ENCODE data around the gene ATP13A3. TPM values are rescaled to one million over a fixed set of nuclear protein-coding genes. Genes with fewer than 3 reads are reported as not detected.

Gene ATP13A3
- total RNA-seq, 2 donors from 2014 or later = 97.7 to 121 TPM

GRCh38 chr3:194364652-194365434, 122.0 kb downstream of the ATP13A3 start:
- no peak for DNase-seq
- no peaks in the 10 kb centered on the region for H3K36me3 Mint-ChIP-seq (ENCODE audit: insufficient read depth in 2 of 2)
- ATAC-seq (replicated peaks in 1 of 2) = no peak
- H3K27ac Mint-ChIP-seq = no peak overlapping the region
- H3K27me3 Mint-ChIP-seq (ENCODE audit: low read depth) = peaks cover 20% of the 10 kb centered on the region
- no peaks in the 10 kb centered on the region for H3K9me3 Mint-ChIP-seq
- no peak overlapping the region for H3K4me3 Mint-ChIP-seq
- no peaks in the 10 kb centered on the region for H3K4me1 Mint-ChIP-seq (ENCODE audit: low read depth)

GRCh38 chr3:194364314-194364651, 122.5 kb downstream of the ATP13A3 start:
- no peak for ATAC-seq (replicated peaks in 1 of 2)
- Mint-ChIP-seq H3K9me3 (no peaks in the 10 kb centered on the region), H3K27me3 (ENCODE audit: low read depth) (peaks cover 17% of the 10 kb centered on the region), H3K4me3 (no peak overlapping the region), H3K4me1 (ENCODE audit: low read depth) (no peaks in the 10 kb centered on the region), H3K36me3 (ENCODE audit: insufficient read depth in 2 of 2) (no peaks in the 10 kb centered on the region), H3K27ac (no peak overlapping the region)
- DNase-seq = no peak

- Mint-ChIP-seq H3K36me3 (ENCODE audit: insufficient read depth in 2 of 2) (no peaks in the 10 kb centered on the region), H3K27ac (no peak overlapping the region), H3K4me1 (ENCODE audit: low read depth) (no peaks in the 10 kb centered on the region), H3K9me3 (no peaks in the 10 kb centered on the region), H3K27me3 (ENCODE audit: low read depth) (no peaks in the 10 kb centered on the region), H3K4me3 (no peak overlapping the region)
- ATAC-seq (replicated peaks in 1 of 2) (no peak), DNase-seq (no peak)
Measured at GRCh38 chr3:194360568-194360967, 126.2 kb downstream of the ATP13A3 start.

GRCh38 chr3:194357681-194358080, 129.1 kb downstream of the ATP13A3 start:
- DNase-seq (no peak), ATAC-seq (replicated peaks in 1 of 2) (no peak)
- Mint-ChIP-seq H3K36me3 (ENCODE audit: insufficient read depth in 2 of 2) (no peaks in the 10 kb centered on the region), H3K4me3 (no peak overlapping the region), H3K9me3 (no peaks in the 10 kb centered on the region), H3K27me3 (ENCODE audit: low read depth) (no peaks in the 10 kb centered on the region), H3K27ac (no peak overlapping the region), H3K4me1 (ENCODE audit: low read depth) (no peaks in the 10 kb centered on the region)

GRCh38 chr3:194355379-194355778, 131.4 kb downstream of the ATP13A3 start:
- DNase-seq (no peak), ATAC-seq (replicated peaks in 1 of 2) (no peak)
- no peak overlapping the region for H3K4me3 Mint-ChIP-seq
- H3K27ac Mint-ChIP-seq = no peak overlapping the region
- H3K9me3 Mint-ChIP-seq = no peaks in the 10 kb centered on the region
- no peaks in the 10 kb centered on the region for H3K27me3 Mint-ChIP-seq (ENCODE audit: low read depth)
- H3K36me3 Mint-ChIP-seq (ENCODE audit: insufficient read depth in 2 of 2) = no peaks in the 10 kb centered on the region
- H3K4me1 Mint-ChIP-seq (ENCODE audit: low read depth) = no peaks in the 10 kb centered on the region

GRCh38 chr3:194354315-194354714, 132.5 kb downstream of the ATP13A3 start:
- no peaks in the 10 kb centered on the region for H3K4me1 Mint-ChIP-seq (ENCODE audit: low read depth)
- DNase-seq (no peak), ATAC-seq (replicated peaks in 1 of 2) (no peak)
- H3K9me3 Mint-ChIP-seq = no peaks in the 10 kb centered on the region
- no peaks in the 10 kb centered on the region for H3K36me3 Mint-ChIP-seq (ENCODE audit: insufficient read depth in 2 of 2)
- H3K4me3 Mint-ChIP-seq = no peak overlapping the region
- no peaks in the 10 kb centered on the region for H3K27me3 Mint-ChIP-seq (ENCODE audit: low read depth)
- H3K27ac Mint-ChIP-seq = no peak overlapping the region

Other genes starting within 250 kb of the ATP13A3 start
- not detected for gene CPN2, start 135.7 kb downstream of the ATP13A3 start, total RNA-seq
- gene LRRC15, start 117.3 kb downstream of the ATP13A3 start, total RNA-seq = not detected
- 1 to 10 TPM; 1.6 to 1.9 TPM for gene GP5, start 87.7 kb downstream of the ATP13A3 start, total RNA-seq
- 10 to 100 TPM; 11.9 to 19.6 TPM for gene TMEM44, start 146.4 kb upstream of the ATP13A3 start, total RNA-seq
- gene LSG1, start 185.2 kb upstream of the ATP13A3 start, total RNA-seq = 10 to 100 TPM; 38.3 to 43.4 TPM
- 10 to 100 TPM in 1 of 2 donors, 1 to 10 TPM in 1; 5.4 to 13.4 TPM for gene FAM43A, start 198.9 kb upstream of the ATP13A3 start, total RNA-seq